Embryonic facial prominence (tissue), 1 donor: Measurements from ENCODE around the gene STK39.

ENCODE experiments used
- DNase-seq: peaks from one replicate; pipeline ENCODE4 v3.0.0-alpha.2; 2016; ENCODE audit errors: extremely low spot score

STK39 gene

DNA sequence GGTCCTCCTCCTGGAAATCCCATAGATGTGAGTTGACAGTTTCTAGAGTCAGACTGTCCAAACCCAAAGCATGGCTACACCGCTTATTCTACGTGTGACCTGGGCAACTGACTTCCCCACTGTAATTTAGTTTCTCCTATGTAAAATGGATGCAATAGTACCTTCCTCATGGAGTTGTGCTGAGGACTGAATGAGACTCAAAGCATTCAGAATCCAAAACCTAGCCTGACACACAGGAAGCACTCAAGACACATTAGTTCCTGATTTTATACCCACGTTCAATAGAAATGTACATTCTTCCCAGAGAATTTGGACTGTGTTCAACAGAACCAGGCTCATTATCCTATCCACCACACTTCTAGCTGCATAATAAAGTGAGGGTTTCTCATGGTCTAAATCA, 88.8 kb downstream of the STK39 start:
- DNase-seq: no peak

DNA sequence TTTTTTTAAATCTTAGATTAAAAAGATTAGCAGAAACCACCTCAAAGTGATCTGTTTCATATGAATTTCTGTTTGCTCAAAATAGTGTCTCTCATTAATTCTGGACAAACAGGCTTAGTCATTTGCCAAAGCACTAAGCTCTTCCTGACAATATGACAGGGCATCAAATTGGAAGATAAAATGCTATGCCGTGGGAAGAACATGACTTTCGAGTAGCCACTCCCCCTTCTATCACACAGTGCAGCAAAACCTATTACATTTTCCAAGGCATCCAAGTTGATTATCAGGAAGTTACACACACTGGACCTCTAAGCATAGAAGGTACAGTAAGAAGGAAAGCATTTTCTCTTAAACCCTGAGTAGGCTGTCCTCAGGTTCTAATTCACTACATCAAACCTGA, 89.5 kb downstream of the STK39 start:
- no peak for DNase-seq

DNA sequence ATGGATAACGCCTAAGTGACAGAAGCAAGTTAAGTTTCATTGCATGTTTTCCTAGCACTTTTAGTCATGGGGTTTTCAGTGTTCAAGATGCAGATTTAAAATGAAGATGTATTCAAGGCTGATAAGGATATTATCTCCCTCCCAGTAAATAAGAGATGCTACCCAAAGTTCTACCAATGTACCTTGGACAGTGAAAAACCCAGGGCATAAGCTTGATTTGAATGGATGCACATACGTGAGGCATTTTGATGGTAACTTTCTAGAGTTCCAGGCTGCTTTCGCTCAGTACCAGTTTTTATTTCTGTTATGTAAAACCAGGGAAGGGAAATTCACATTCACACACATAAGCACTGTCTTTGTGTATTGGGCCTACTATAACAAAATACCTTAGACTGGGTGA, 90.3 kb downstream of the STK39 start:
- DNase-seq: no peak

DNA sequence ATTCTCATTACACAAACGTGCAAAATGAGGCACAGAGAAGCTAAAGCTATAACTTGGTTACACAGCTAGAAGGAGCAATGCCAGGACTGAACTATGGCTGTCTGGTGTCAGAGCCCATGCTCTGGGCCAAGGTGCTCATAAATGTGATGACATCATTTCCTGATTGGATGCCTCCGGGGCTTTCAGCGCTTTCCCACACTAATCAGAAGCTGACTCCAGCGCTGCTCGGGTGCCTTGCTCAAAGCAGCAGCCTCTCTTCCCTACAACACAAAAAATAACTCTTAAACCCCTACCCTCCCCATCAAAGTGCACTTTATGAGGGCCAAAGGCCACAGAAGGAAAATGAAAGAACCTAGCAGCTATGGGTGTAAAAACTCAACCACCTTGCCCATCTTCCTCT, 90.7 kb downstream of the STK39 start:
- DNase-seq: no peak

DNA sequence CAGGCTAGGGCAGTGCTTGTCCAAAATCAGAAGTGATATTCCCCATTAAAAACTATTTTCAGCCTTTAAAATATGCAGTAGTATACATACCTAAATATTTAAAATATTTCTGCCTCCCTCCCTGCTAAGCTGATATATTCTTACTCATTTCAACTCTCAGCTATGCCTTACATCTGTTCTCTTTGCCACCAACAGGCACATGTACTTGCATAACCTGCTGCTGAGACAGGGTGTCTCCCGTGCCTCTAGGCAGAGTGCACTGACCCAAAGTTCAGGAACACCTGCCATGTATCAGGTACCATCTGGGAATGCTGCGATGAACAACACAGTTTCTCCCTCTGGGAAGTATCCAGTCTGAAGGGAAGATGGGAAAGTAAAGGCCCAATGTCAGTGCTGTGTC, 91.7 kb downstream of the STK39 start:
- DNase-seq: no peak

DNA sequence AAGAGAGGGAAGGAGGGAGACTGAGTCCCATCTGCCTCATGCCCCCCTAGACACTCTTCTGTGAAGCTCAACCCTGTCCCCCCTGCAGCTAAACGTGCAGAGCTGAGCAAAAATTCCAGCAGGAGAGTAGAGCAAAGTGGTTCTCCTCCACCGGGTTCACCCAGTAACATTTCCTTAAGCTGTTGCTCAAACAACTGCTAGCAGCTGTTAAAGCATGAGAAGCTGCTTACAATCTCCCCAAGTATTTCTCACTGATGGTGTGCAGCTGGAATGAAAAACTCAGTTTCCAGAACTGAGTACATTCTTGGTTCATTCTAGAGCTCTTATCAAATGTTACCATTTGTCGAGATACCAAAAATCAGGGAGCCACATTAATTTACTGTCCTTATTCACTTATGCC, 92.3 kb downstream of the STK39 start:
- no peak for DNase-seq

DNA sequence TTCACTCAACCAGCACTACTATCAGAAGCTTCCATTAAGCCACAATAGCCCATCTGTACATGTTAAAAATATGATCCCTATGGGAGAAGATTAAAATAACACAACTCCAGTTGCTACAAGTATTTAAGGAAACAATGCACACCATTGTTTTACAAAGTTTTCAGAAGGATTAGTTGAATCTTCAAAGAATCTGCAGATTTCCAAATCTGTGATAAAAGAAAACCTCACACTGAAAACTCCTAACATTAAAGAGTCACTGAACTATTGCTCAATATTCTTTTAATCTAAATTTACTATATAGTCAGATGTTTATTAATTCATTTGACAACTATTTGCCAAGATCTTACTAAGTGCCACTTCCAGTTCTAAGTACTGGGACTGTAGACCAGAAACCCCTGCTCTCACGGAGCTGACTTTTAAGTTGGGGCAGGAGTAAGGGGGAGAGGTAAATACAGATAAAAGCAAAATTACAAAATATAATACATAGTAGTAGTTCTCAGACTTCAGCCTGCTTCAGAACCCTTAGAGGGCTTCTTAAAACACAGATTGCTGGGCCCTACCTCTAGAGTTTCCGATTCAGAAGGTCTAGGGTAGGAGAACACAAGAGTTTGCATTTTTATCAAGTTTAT, 94.4 kb downstream of the STK39 start:
- DNase-seq: no peak

DNA sequence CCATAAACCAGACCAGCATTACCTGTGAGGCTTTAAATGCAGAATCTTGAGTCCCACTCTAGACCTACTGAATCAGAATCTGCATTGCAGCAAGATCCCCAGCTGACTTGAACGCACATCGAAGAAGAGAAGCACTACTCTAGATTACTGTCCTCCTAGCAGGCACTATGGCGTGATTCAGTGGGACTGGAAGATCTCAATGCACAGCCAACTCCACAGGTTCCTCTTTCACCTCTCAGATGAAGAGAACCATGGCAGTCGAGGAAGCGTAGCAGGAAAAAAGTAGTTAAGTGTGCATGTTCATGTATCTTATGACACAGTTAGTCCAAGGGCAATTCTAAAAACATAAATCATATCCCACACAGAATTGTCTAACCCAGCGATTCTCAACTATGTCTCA, 97.4 kb downstream of the STK39 start:
- DNase-seq: no peak

DNA sequence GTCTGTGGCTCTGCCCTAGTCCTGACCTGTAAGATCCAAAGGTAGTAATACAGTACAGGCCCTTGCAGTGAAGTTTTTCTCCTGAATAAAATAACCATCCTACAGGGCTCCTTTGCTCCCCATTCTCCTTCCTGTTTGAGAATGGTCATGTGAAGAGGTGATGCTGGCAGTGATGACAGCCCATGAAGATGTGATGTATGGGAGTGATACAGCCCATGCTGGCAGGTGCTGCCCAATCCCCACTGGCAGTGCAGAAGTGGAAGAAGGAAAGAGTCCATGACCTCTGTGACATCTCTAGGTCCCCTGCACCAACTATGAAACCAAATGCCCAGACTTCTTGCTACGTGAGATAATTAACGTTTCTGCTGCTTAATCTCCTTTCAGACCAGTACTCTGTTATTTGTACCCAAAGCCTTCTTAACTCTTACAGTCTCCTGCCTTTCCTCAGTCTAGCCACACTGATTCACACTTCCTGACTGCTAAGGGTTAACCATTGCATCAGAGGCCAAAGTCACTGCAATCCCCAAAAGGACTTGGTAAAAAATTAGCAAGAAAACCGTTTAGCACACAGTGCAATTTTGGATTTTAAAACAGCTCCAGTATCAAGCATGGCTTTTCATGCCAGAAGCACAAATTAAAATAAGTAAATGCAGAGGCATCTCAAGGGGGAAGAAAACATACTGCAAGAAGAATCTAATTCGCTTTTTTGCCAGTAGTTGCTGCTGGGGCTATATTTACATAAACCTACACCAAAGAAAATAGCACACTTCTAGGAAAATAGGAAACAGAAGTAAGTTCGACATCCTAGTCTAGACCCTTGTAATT, 98.0 kb downstream of the STK39 start:
- DNase-seq: no peak

DNA sequence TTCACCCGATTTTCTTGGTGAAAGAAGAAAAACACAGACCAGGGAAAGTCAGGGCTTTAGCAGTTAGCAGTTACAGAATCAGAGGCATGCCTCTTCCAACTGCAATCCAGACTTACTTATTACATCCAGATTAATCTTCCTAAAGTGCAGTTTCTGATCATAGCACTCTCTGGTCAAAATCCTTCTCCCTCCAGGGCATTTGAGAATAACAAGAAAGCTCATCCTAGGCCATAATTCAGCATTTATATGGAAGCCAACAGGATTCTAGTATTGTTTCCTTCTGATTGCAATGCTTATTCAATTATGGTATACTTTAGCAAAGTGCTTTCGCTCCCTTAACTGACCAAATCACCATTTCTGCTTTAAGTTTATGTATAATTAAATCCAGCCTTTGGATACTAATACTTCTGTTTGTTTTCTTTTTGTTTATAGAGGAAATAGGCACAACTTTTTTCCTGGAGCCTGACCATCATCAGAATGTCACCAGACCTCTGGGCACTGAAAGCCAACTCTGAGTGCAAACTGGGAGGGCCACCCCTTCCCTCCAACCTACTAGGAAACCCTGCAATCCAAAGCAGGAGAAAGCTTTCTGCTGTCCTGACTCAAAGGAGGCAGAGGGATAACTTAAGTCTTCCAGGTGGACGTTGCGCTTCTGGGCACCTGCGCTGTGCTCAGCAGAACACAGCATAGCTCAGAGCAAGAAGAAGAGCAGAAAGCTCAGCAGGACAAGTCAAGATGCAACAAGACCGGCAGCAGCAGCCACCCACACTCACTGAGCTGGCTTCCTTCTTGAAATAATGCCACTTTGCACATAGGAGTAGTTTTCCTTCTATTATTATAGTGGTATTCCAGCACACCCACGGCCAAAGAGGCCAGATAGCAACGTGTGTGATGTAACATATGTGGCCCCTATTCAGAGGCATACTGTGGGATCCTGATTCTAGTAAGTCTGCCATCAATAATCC, 99.3 kb downstream of the STK39 start:
- DNase-seq: no peak

DNA sequence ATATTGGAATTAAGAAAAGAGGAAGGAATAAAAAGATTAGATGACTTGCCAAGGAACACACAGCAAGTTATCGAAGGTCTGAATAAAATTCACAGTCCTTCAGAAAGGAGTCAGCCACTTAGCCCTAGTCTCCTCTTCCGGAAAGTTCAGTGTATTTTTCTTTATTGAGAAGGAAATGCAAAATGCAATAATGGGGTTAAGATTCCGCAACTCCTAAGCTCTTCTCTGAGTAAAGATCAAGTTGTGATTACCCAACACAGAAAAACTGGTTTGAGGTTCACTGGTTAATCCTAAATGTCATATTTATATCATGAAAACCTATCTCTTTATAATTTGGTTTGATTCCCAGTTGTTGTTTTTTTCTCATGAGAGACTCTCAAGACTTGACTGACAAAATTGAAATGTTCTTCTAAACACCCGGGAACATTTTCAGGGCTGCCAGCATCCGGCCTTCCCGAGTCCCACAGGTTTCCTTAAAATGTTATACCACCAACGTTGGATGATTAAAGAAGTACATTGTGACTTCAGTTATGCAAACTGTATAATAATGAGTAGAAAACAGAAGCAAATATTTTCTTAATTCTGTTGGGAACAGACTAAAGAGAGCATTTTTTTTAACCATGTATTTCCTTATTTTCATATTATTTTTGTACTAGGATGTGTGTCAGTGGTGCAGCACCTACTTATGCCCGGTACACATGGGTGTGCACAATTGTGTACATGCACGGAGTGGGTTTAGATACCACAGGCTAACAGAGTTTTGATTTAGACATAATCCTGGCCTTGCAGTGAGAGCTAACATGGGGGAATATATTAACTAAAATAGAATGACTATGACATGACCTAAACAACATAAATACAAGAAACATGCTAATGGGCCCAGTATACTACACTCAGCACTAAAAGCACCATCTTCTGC, 100.2 kb downstream of the STK39 start:
- no peak for DNase-seq

DNA sequence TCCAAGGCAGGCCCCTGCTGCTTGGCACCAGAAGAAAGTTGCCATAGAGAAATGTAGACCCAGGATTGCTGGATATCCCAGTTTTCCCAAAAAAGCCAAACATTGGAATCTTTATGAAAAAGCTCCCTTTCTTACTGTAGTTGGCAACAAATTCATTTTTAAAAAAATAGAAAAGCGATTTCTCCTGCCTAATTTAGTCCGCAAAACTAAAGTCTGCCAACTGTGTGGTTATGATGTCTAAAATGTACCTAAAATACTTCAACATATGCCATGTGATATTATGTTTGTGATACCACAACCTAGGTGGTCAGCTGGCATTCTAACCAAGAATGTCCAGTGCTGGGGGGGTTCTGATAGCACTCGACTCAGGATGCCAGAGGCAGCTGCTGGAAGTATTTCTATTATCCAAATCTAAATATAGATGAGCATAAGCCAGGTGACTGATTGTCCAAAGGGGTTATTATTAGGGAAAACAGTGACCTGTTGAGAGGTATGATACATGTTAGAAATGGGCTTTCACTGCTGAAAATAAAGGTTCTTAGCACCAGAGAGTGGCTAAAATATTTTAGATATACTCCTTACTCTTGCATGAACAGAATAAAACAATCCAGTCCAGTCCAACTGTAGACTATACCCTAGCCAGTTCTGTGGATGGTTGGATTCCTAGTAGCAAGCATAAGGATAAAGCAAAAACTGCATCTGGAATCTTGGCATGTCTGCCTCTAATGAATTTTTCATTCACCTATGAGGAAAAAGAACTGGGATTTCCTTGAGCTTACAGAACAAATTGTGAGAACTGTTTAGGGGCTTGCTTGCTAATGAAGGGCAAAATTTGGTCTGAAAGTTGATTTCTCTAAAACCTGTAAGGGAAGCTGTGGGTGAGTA, 101.7 kb downstream of the STK39 start:
- no peak for DNase-seq

DNA sequence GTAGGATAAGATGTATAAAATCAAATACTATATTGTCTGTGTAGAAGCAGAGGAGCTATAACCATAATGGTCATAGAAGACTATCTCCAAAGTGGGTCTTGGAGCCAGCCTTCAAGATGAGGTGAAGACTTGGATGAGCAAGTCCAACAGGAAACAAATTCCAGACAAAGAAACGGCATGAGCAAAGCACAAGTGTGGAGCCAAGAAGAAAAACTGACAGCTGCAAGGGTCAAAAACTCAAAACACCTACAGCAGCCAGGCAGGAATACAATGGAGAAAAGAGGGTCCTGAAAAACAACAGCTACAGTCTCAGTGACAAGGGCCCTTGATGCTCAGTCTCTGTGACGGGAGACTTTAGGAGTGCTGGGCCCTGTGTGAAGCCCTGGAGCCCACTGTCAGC, 102.4 kb downstream of the STK39 start:
- no peak for DNase-seq

DNA sequence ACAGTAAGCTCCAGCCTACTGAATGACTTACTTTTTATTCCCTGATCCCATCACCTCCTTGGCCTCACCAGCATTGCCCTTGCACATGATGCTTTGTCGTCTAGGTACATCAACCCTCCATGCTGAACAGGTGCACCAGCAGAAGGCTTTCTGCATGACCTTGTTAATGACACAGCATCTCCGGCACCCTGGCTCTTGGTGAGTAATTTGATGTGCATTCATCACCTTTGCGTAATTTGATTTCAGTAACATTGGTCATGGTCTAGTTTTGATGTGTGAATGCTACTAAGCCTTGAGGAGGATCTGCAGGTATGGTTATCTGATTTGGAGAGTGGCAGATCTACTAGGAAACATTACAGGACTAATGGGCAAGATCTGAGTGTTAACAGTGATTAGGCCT, 103.6 kb downstream of the STK39 start:
- DNase-seq: no peak

DNA sequence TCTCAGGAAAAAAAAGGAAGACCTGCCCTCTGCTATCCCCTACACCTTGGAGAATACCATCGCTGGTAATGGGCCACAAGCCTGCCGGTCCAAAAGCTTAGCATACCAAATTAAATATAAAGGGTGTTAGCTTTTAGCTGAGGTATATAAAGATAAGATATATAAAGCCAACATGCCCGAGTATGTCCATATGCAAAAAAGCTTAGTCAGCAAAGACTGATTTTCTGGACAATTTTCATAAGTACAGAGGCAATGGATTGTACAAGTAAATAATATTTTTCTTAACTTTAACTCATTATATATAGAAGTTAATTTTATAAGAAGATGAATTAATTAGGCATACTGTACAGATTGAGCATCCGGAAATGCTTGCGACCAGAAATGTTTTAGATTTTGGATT, 106.5 kb downstream of the STK39 start:
- DNase-seq: no peak

DNA sequence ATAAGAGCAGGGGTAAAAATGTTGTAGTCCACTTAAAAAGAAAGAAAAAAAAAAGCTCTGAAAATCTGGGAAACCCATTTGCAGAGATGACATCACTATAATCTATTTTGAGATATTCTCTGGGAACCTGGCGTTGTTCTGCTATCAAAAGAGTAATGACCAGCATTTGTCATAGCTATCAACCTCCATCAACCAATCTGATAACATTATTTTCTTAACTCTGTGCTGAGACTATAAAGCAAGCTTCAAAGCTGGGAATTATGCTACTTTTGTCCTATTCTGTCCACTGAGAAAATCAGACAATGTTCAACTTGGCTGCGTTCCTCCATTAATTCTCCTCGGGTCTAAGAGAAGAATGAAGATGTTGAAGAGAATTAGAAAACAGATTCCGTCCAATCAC, 107.5 kb downstream of the STK39 start:
- no peak for DNase-seq

DNA sequence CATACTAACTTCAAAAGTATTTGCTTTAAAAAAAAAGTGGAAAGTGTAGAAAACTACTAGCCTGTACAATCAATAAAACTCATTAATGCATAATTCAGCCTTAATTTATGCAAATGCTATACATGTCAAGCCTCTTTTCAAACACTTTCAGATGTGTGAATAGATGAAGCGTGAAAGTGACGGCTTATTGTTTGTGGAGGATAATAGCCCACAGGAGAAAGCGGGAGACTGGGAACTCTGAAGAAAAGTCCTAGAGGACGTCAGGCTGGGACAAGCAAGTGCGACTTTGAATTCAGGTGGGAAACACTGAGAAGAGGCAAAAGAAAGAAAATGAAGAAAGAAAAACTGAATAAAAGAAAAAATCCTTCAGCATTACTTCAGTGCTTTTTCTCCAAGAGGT, 108.5 kb downstream of the STK39 start:
- no peak for DNase-seq

DNA sequence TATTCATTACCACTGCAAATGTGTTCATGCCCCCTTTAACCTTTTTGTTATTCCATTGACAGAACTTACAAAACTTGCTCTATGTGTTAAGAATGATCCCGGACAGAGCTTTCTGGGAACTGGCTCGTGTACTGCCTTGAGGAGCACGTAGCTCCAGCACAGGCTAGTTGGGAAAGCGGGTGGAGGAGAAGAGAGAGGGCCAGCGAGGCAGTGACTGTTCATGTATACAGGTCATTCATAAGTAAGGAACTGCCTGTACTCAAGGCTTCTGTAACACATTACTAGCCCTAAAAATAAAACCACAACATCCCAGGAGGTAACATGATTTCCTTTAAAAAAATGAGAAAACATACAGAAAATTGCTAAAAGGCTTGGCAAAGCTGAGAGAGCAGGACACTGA, 109.0 kb downstream of the STK39 start:
- DNase-seq: no peak

DNA sequence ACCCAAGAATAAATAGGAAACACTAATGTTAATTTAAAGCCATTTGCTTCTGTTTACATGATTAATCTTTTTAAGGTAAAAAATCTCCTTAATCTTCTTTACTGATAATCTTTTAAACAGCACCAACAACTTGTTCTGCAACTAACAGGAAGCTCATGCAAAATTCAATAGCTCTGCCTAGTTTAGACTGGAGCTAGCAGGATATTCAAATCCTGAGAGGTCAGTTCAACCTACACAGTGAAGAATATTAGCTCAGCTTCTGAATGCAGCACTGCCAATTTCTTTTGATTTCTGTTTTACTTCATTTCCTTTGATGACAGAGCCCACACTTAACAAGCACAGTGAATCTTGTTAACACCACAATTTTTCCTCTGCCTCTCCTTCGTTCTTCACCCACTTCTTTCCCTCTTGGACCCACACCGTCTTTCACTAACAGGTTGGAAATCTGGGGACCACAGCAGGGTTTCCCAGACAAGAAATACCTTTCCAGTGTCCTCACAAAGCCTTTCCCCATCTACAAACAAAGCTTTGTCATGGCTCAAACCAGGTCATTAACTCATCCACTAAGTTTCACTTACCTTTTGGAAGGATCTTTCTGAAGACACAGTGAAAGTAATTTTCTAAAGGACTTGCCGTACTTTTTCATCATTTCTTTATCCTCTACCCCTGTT, 109.8 kb downstream of the STK39 start:
- no peak for DNase-seq
